GDM1 (cell line): ENCODE data around the gene TSPAN14.

Experiments used
- DNase-seq: peaks from one replicate; lab custom pipeline; 2025; lab: John Stamatoyannopoulos, UW

Gene TSPAN14

DNA sequence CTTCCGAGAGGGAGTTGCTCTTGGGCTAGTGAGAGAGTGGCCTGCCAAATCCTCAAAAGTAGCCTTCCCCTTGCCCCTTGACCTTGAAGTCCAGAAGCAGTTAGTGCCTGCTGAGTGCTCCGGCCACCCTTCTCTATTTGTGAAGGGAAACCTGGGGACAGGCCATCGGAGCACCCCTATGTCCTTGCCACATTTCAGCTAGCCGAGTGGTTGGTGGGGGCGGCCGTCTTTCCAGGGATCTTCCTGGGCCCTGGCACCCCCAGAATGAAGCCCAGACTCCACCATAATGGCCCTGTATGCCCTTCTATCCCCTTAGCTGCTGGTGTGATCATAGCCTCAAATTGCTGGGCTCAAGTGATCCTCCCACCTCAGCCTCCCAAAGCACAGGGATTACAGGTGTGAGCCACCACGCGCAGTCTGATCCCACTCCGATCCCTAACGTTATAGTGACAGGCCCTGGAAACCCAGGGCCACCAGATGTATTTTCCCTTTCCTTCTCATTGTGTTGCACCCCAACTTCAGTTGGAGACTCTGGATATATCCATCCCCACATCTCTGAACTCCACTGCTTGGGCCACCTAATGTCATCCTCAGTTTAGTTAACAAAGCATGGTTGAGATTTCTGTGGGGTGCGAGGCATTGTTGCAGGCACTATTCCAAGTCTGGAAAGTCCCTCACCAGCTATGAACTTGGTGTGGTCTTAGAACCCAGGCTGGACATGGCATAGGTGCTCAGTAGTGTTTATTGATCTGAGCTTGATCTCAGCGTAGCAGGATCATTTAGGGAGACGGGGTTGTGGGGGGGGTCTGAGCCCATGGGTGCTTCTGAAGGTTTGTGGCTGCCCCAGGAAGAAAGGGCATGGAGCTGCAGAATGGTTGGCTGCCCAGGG lies 1.6 kb downstream of the TSPAN14 start:
- no peak for DNase-seq

- no peak for DNase-seq
These were observed 3.6 kb downstream of the TSPAN14 start for GRCh38 chr10:80457554-80458262.

DNA sequence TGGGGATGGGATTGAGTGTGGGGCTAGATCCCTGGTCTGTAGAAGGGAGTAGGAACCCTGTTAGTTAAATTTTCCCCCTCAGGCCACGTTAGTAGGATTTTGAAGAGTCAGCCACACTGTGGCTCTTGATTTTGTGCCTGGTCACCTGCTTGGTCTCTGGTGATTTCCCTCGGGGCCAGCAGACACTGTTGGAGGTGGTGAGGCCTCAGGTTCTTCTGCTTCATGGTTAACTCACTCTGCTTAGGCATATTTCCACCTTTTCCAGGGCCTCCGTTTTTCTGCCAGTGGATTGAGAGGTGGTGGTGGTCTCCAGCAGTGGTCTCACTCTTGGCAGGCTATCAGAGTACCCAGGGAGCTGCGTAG lies 4.1 kb downstream of the TSPAN14 start:
- no peak for DNase-seq

- DNase-seq: no peak
These were observed 4.5 kb downstream of the TSPAN14 start for GRCh38 chr10:80458638-80459037.

DNA sequence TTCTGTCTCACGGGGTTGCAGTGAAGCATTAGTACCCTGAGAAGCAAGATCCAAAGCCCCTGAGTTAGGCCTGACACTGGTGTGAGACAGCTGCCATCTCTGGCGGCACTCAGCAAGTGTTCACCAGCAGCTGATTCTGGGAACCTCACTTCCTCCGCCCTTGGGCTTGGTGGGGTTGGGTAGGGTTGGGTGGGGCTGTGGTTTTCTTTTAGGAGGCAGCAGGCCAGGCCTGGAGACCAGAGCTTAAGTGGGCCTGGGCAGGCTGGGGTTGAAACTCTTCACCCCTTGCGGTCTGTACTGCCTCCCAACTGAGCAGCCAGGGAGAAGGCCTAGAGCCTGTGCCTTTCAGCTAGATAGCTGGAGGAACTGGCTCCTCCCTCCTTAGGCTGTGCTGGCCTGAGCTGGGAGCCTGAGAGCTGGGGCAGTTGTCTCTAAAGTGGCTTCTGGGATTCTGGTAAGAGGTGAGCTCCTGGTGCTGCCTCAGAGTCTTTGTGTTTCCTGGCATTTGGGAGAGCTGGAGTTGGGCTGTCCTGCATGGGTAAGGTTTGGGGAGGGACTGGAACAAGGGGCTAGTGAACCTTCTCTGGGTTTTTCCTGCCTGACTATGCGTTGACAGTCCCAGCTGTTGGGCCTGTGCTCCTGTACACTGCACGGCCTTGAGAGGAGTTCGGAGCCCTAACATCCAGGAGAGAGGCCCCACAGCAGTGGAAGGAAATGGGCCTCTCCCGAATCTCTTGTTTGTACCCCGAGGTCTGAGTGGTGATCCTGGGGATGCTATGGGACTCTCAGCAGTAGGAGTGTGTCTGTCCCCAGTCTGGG lies 5.1 kb downstream of the TSPAN14 start:
- DNase-seq: peak; percentile 48

DNA sequence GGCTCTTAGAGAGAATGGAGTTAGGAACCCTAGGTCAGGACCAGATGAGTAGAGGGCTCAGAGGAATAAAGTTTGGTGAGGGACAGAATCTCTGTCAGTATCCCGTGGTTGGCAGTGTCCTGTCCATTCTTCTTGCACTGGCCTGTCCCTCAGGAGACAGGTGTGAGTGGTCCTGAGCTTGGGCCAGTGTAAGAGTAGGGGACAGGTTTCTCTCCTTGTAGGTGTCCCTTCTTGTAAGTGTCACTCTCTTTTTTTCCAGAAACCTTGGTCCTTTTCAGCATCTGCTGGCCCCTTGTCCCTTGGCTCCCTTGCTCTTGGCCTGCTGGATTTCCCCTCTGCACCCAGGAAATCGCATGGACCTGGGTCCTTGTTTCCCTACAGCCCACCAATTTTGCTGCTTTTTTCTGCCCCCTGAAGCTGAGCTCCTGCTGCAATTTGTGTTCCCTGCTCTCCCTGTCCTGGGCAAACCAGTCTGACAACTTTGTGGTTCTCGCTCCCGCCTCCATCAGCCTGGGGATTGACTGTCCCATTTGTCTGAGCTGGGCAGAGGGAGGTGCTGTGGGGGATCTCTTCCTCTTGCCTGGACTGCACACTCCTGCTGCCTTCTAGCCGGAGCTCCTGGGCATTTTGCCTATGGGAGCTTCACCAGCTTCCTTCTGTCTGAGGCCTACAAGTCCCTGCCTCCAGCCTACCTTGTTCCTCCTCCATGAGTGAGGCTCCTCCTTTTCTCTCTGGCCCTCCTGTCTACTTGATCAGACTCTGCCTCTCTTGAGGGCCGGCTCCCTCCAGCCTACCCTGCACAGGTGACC lies 6.5 kb downstream of the TSPAN14 start:
- no peak for DNase-seq

- no peak for DNase-seq
These were observed 7.4 kb downstream of the TSPAN14 start for GRCh38 chr10:80461208-80462183.

- no peak for DNase-seq
These were observed 8.3 kb downstream of the TSPAN14 start for GRCh38 chr10:80462299-80462980.

DNA sequence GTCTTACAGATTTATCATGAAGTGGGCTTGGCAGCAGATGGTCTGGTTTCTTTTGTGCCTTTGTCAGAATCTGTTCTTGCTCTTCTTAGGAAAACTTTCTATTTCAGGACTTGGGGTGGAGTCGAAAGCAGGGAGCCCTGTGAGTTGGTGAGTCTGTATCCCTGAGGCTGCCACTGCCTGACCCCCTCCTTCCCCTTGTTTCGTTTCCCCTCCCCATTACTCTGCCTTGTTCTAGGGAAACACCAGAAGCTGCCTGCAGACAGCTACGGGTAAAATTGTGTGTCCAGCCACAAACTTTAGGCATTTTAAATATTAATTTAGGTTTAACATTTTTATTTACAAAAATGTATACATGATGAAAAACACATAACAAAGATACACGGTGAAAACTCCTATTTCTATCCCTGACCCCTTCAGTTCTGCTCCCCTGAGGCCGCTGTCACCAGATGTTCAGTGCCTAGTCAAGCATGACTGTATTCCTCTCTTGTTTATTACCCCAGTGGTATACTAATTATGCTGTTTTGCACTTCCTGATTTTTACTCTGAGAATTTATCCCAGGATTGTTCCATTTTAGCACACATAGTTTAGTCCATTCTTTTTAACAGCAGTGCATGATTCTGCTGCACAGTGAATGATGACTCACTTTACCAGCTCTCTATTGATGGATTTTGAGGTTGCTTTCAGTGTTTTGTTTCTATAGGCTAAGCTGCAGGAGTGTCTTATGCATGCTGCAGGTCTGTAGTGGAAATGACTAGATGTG lies 9.1 kb downstream of the TSPAN14 start:
- DNase-seq: no peak

- no peak for DNase-seq
These were observed 9.8 kb downstream of the TSPAN14 start for GRCh38 chr10:80463868-80464267.

DNA sequence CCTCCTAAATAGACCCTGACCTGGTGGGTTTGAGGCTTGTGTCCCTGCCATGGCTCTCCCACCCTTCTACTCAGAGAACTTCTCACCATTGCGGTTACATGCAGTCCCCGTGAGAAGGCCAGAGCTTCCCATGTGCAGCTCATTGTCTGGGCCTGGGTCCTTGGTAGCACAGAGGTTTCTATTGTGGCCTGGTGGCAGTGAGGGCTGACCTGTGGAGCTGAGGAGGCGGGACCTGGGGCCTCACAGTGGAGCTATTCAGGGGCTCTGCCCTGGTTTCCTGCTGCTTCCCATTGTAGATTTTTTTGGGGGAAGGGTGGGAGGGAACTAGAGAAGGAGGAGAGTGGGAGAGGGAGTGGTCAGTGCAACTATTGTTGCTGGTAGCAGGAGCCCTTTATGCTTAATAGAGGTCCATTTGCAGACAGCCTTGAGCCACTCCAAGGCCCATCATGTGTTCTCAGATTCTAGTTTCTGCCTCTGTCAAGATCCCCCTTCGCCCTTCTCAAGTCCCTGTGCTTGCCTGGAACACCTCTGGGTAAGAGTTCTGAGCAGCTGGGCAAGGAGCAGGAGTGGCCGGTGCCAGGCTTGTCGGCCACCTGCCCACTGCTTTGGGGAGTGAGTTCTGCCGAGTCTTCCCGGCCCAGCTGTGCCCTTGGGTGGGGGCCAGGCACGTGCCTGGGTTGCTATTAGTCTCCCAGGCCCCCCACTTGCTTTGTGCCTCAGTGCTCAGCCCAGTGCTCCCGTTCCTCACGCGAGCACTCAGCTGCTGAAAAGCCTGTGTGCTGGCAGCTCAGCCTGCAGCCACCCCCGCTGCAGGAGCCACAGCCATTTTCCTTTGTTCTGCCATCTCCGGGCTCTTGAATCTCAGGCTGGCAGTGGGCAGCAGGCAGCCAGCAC lies 10.7 kb downstream of the TSPAN14 start:
- DNase-seq: no peak

DNA sequence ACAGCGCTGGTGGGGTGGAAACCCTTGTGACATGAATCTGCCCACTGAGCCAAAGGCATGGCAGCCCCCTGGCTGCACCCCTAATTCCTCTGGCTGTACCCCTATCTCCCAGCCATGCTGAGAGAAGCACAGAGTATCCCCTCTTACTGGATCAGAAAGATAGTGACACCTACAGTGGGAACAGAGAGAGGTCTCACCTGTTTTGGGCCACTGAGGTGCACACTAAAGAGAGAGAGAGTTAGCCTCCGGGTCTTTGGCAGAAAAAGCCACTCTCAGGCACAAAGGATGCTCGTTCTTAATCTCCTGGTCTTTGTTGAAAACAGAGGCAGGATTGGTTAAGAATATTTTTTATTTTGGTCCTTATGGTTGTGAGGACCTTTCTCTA lies 11.3 kb downstream of the TSPAN14 start:
- DNase-seq: no peak

GRCh38 chr10:80465839-80466590 lies 11.9 kb downstream of the TSPAN14 start:
- no peak for DNase-seq

- DNase-seq: no peak
These were observed 12.7 kb downstream of the TSPAN14 start for GRCh38 chr10:80466724-80467326.

DNA sequence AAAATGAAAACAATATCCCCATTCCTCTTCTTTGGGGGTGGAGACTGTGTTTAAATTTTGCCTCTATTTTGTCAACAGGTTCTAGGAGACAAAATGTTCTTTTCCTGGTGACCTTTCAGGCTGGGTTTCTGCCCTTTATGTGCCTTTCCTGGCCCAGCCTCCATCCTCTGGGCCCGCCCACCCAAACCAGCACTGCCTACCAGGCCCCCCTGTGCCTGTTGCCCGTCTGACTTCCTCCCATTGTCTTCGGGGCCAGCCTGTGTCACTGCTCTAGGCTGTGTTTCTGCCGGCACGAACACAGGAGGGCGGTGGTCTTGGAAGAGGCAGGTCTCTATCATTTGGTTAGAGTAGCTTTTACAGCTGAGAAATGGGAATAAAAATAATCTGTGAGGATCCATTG lies 13.9 kb downstream of the TSPAN14 start:
- DNase-seq: peak; percentile 50

GRCh38 chr10:80468806-80469421 lies 14.8 kb downstream of the TSPAN14 start:
- no peak for DNase-seq

- no peak for DNase-seq
These were observed 16.2 kb downstream of the TSPAN14 start for GRCh38 chr10:80470266-80470665.
